MCF 10A (cell line): ENCODE measurements around the gene PLA2G2C. TPM values are rescaled to one million over a fixed set of nuclear protein-coding genes. Genes with fewer than 3 reads are reported as not detected.

Experiments
- BruUV-seq: library from RNA; stranded (reverse); fragments of 400-500 nt; replicated peaks from 2 replicates; lab custom pipeline; 2021; lab: Mats Ljungman, UMichigan
- CTCF ChIA-PET: fragments of 300-600 bp; sonication (Branson Sonifier 250); formaldehyde crosslinking; extraction: SDS; loops from one replicate; lab custom pipeline; 2021; ENCODE audit warnings: antibody characterized with exemption, inconsistent platforms; lab: Yijun Ruan, JAX
- POLR2A ChIA-PET: fragments of 300-600, 350-650 bp; sonication (Branson Sonifier 250); formaldehyde crosslinking; extraction: SDS; loops from one replicate; lab custom pipeline; 2020; ENCODE audit warnings: antibody characterized with exemption, inconsistent platforms; lab: Yijun Ruan, JAX
- DNase-seq: peaks from one replicate; pipeline ENCODE4 v3.0.0-alpha.2; 2018; ENCODE audit not compliant: unreplicated experiment
- H3K27ac Mint-ChIP-seq: one replicate; pipeline ENCODE4 v1.8.0; 2022; ENCODE audit warnings: mild to moderate bottlenecking, low read depth, mixed read lengths; ENCODE audit not compliant: unreplicated experiment
- H3K27me3 Mint-ChIP-seq: one replicate; pipeline ENCODE4 v1.8.0; 2022; ENCODE audit warnings: mixed read lengths; ENCODE audit not compliant: insufficient read depth, unreplicated experiment
- H3K36me3 Mint-ChIP-seq: one replicate; pipeline ENCODE4 v1.8.0; 2022; ENCODE audit warnings: mild to moderate bottlenecking, moderate library complexity, mixed read lengths; ENCODE audit not compliant: insufficient read depth, unreplicated experiment
- H3K4me1 Mint-ChIP-seq: one replicate; pipeline ENCODE4 v1.8.0; 2022; ENCODE audit warnings: mixed read lengths; ENCODE audit not compliant: insufficient read depth, unreplicated experiment
- H3K4me3 Mint-ChIP-seq: one replicate; pipeline ENCODE4 v1.8.0; 2022; ENCODE audit warnings: mild to moderate bottlenecking, moderate library complexity, mixed read lengths; ENCODE audit not compliant: unreplicated experiment
- H3K9me3 Mint-ChIP-seq: one replicate; pipeline ENCODE4 v1.8.0; 2022; ENCODE audit warnings: mixed read lengths; ENCODE audit not compliant: unreplicated experiment
- intact Hi-C: fragments of 100-400 bp; cut with micrococcal nuclease; formaldehyde crosslinking; loops from 2 replicates; pipeline ENCODE4 v1.14.1; 2022
- total RNA-seq: library from RNA; stranded (reverse); gene quantifications from 2 replicates; pipeline ENCODE4 v1.2.3, GENCODE V29; 2022
- TF ChIP-seq, protein P1 (sequence below): fragments of 200-600 bp; IDR thresholded peaks from one replicate; pipeline ENCODE4 v1.8.0; 2022; ENCODE audit warnings: antibody characterized with exemption, mild to moderate bottlenecking; ENCODE audit not compliant: unreplicated experiment

Gene PLA2G2C
- total RNA-seq, 1 experiment from 2014 or later = not detected

DNA sequence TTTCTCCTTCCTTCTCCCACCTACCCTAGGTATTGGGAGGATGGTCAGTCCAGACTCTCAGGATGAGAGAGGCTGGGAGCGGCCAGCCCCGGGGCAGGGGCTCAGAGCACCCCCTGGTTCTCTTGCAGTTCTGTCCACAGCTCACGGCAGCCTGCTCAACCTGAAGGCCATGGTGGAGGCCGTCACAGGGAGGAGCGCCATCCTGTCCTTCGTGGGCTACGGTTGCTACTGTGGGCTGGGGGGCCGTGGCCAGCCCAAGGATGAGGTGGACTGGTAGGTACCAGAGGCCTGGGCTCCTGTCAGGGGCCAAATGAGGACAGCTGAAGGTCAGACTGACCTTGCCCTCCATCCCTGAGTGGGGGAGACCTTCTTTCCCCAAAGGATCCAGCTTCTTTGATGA is 43.0 kb downstream of the PLA2G2C start:
- Mint-ChIP-seq H3K27ac (no peak overlapping the region), H3K9me3 (no peaks in the 10 kb centered on the region), H3K4me3 (no peak overlapping the region), H3K36me3 (no peaks in the 10 kb centered on the region), H3K27me3 (no peaks in the 10 kb centered on the region), H3K4me1 (no peaks in the 10 kb centered on the region)
- intact Hi-C loops = no loop called here
- CTCF ChIA-PET = interaction anchor here (0.6 to 1.5 kb wide), 4 partner anchors 9 to 44 kb away, joined by 3 to 6 read pairs (median 4); no protein-coding TSS in a partner anchor
- BruUV-seq = no TSS peak
- DNase-seq = no peak
- POLR2A ChIA-PET = interaction anchor here (0.6 kb wide), 1 partner anchor 874 kb away, joined by 3 read pairs; no protein-coding TSS in a partner anchor
- TF ChIP-seq, protein P1, sequence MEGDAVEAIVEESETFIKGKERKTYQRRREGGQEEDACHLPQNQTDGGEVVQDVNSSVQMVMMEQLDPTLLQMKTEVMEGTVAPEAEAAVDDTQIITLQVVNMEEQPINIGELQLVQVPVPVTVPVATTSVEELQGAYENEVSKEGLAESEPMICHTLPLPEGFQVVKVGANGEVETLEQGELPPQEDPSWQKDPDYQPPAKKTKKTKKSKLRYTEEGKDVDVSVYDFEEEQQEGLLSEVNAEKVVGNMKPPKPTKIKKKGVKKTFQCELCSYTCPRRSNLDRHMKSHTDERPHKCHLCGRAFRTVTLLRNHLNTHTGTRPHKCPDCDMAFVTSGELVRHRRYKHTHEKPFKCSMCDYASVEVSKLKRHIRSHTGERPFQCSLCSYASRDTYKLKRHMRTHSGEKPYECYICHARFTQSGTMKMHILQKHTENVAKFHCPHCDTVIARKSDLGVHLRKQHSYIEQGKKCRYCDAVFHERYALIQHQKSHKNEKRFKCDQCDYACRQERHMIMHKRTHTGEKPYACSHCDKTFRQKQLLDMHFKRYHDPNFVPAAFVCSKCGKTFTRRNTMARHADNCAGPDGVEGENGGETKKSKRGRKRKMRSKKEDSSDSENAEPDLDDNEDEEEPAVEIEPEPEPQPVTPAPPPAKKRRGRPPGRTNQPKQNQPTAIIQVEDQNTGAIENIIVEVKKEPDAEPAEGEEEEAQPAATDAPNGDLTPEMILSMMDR = no peak

DNA sequence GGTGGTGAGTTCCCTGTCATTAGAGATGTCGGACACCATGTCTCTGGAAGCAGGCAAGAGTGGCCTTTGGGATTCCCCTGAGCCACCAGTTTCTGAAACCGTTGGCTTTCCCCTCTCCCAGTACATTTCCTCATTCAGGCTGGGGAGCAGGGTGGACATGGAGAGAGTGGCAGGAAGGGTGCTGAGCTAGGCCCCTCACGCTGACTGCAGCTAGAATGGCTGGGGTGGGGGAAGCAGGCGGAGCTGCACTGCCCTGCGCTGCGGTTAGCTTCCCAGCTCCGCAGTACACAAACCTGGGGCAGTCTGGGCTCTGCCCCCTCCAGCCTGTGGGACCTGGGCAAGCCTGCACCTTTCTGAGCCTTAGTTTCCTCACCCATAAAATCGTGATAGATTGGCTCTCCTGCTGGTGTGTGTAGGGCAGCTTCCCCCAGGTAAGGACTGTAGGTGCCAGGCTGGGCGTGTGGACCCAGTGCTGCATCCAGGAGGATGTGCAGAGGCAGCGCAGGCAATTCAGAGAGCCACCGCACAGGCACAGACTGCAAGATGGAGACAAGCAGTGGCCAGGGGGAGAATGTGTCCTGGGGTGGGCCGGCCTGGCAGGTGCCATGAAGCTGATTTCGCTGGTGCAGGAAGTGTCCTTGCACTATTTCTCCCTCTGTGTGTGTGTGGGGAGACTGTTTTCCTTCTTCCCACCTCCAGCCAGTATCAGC is 44.2 kb downstream of the PLA2G2C start:
- no peak overlapping the region for H3K27ac Mint-ChIP-seq
- CTCF ChIA-PET = interaction anchor here (0.6 to 1.3 kb wide), 2 partner anchors 10 to 167 kb away, joined by 3 to 5 read pairs; no protein-coding TSS in a partner anchor

DNA sequence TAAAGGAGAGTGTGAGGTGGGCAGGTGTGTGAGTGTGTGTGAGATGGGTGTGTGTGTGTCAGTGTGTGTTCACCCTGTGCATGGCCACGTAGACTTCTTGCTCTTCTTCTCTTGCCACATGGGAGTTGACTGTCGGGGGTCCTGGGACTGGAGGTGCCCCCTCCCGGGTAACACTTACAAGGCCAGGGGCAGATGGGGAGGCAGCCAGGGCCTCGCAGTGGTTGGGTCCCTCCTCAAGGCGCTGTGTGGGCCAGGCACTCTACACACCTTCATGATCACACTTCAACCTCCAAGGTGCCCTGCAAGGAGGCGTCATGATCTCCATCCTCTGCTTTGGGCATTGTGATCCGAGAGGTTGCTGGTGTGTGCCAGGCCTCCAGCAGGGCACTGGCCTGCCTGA is 44.9 kb downstream of the PLA2G2C start:
- BruUV-seq = no TSS peak

More for the DNA sequence above, 44.2 kb downstream of the PLA2G2C start:
- BruUV-seq = no TSS peak
- DNase-seq = no peak
- intact Hi-C loops = no loop called here
- no peaks in the 10 kb centered on the region for H3K27me3 Mint-ChIP-seq
- TF ChIP-seq, protein P1 = no peak
- POLR2A ChIA-PET = no interaction called here
- H3K4me3 Mint-ChIP-seq = no peak overlapping the region
- H3K9me3 Mint-ChIP-seq = no peaks in the 10 kb centered on the region
- no peaks in the 10 kb centered on the region for H3K4me1 Mint-ChIP-seq
- no peaks in the 10 kb centered on the region for H3K36me3 Mint-ChIP-seq

DNA sequence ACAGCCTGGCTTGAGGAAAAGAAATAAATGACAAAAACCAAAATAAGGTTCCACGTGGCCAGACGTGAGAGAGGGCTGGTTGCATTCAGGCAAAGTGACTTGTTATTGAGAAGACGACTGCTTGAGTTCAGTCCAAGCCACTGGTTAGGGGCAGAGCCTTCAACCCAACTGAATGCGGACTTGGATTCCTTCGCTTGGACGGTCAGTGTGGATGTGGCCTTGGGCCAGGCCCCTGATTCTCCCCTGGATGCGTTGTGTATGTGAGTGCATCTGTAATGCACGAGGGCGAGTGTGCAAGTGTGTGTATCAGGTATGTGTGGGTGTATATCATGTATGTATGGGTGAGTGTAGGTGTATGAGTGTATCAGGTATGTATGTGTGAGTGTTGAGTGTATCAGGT is 45.3 kb downstream of the PLA2G2C start:
- no peak for DNase-seq
- no TSS peak for BruUV-seq

More for the DNA sequence above, 44.9 kb downstream of the PLA2G2C start:
- intact Hi-C loops = no loop called here
- TF ChIP-seq, protein P1 = no peak
- Mint-ChIP-seq H3K27ac (no peak overlapping the region), H3K36me3 (no peaks in the 10 kb centered on the region), H3K4me1 (no peaks in the 10 kb centered on the region), H3K27me3 (no peaks in the 10 kb centered on the region), H3K9me3 (no peaks in the 10 kb centered on the region), H3K4me3 (no peak overlapping the region)
- POLR2A ChIA-PET = no interaction called here
- no peak for DNase-seq
- CTCF ChIA-PET = interaction anchor here (0.6 to 1.3 kb wide), 2 partner anchors 10 to 166 kb away, joined by 3 to 5 read pairs; no protein-coding TSS in a partner anchor

More for the DNA sequence above, 45.3 kb downstream of the PLA2G2C start:
- Mint-ChIP-seq H3K27me3 (no peaks in the 10 kb centered on the region), H3K36me3 (no peaks in the 10 kb centered on the region), H3K27ac (no peak overlapping the region), H3K4me1 (no peaks in the 10 kb centered on the region), H3K9me3 (no peaks in the 10 kb centered on the region), H3K4me3 (no peak overlapping the region)
- TF ChIP-seq, protein P1 = no peak
- ChIA-PET CTCF (no interaction called here), POLR2A (no interaction called here)
- intact Hi-C loops = no loop called here
